ENCODE measurements around the gene PUM2.
"Not testable (repeated sequence)": the region's sequence is repeated elsewhere in the genome, so short reads cannot be mapped to it uniquely, and the experiment has no call there.

DNA sequence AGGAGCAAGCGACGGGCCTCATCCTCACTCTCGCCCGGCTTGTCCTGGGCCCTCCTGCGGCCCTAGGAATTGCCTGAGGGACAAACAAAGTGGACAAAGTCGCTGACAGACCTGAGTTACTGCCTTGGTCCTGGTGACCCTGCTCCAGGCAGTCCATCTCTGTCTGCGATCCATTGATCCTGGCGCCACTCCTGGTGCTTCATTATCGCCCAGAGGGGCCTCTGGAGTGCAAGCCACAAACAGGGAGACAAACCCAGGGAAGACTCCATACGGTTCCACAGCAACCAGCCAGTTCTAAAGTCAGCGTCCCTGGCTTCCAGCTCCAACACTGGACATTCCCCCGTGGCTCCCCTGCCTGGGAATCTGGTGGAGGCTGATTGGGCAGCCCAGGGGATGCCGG lies 24.3 kb upstream of the PUM2 start:
- TF ChIP-seq, protein P1, sequence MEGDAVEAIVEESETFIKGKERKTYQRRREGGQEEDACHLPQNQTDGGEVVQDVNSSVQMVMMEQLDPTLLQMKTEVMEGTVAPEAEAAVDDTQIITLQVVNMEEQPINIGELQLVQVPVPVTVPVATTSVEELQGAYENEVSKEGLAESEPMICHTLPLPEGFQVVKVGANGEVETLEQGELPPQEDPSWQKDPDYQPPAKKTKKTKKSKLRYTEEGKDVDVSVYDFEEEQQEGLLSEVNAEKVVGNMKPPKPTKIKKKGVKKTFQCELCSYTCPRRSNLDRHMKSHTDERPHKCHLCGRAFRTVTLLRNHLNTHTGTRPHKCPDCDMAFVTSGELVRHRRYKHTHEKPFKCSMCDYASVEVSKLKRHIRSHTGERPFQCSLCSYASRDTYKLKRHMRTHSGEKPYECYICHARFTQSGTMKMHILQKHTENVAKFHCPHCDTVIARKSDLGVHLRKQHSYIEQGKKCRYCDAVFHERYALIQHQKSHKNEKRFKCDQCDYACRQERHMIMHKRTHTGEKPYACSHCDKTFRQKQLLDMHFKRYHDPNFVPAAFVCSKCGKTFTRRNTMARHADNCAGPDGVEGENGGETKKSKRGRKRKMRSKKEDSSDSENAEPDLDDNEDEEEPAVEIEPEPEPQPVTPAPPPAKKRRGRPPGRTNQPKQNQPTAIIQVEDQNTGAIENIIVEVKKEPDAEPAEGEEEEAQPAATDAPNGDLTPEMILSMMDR (IDR thresholded peaks at IDR 0.05 in 2 of 3, conservative IDR thresholded peaks at IDR 0.05 in 1 of 3; ENCODE audit: borderline replicate concordance in 1 of 3, insufficient read depth in 1 of 3, low read depth in 2 of 3, low read length in 2 of 3) = not testable (repeated sequence)
- not testable (repeated sequence) for TF ChIP-seq JUND (IDR thresholded peaks at IDR 0.05); EZH2 (IDR thresholded peaks at IDR 0.05); CEBPB (IDR thresholded peaks at IDR 0.05; ENCODE audit: low read depth); SP1 (IDR thresholded peaks at IDR 0.05; ENCODE audit: low read depth); ZNF274 (IDR thresholded peaks at IDR 0.05; ENCODE audit: low read depth, low read length); ZFX (IDR thresholded peaks at IDR 0.05)
- TF ChIP-seq, protein P2, sequence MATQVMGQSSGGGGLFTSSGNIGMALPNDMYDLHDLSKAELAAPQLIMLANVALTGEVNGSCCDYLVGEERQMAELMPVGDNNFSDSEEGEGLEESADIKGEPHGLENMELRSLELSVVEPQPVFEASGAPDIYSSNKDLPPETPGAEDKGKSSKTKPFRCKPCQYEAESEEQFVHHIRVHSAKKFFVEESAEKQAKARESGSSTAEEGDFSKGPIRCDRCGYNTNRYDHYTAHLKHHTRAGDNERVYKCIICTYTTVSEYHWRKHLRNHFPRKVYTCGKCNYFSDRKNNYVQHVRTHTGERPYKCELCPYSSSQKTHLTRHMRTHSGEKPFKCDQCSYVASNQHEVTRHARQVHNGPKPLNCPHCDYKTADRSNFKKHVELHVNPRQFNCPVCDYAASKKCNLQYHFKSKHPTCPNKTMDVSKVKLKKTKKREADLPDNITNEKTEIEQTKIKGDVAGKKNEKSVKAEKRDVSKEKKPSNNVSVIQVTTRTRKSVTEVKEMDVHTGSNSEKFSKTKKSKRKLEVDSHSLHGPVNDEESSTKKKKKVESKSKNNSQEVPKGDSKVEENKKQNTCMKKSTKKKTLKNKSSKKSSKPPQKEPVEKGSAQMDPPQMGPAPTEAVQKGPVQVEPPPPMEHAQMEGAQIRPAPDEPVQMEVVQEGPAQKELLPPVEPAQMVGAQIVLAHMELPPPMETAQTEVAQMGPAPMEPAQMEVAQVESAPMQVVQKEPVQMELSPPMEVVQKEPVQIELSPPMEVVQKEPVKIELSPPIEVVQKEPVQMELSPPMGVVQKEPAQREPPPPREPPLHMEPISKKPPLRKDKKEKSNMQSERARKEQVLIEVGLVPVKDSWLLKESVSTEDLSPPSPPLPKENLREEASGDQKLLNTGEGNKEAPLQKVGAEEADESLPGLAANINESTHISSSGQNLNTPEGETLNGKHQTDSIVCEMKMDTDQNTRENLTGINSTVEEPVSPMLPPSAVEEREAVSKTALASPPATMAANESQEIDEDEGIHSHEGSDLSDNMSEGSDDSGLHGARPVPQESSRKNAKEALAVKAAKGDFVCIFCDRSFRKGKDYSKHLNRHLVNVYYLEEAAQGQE (IDR thresholded peaks at IDR 0.05; ENCODE audit: low read depth) = not testable (repeated sequence)

Data from HCT116 (cell line).